ENCODE results near the gene ZBTB16. TPM values are rescaled to one million over a fixed set of nuclear protein-coding genes. Genes with fewer than 3 reads are reported as not detected.

Gene ZBTB16
- total and polyA plus RNA-seq, 2 experiments from 2014 or later: 0.29 to 1.4 TPM

GRCh38 chr11:114232400-114233059 lies 173.0 kb downstream of the ZBTB16 start (continued):
- TF ChIP-seq REST (IDR thresholded peaks at IDR 0.05; ENCODE audit: unreplicated experiment): no peak
- TF ChIP-seq ETS1 (IDR thresholded peaks at IDR 0.05): no peak
- no peak for TF ChIP-seq CREB1 (CRISPR knock-in tag; IDR thresholded peaks at IDR 0.05; ENCODE audit: low read depth)
- no peak for TF ChIP-seq JUNB (IDR thresholded peaks at IDR 0.05; ENCODE audit: unreplicated experiment)

GRCh38 chr11:114233755-114234154 lies 174.2 kb downstream of the ZBTB16 start:
- Mint-ChIP-seq H3K36me3 (ENCODE audit: low read depth) (no peaks in the 10 kb centered on the region), H3K4me3 (no peak overlapping the region), H3K9me3 (no peaks in the 10 kb centered on the region), H3K4me1 (peaks cover 30% of the 10 kb centered on the region), H3K27ac (no peak overlapping the region), H3K27me3 (ENCODE audit: insufficient read depth, low read depth, poor library complexity) (peaks cover 17% of the 10 kb centered on the region)
- H2AFZ ChIP-seq: no peak overlapping the region
- no peak for ATAC-seq
- H3K27ac ChIP-seq (ENCODE audit: low read depth): no peak overlapping the region
- no peaks in the 10 kb centered on the region for H3K36me3 ChIP-seq (ENCODE audit: insufficient read depth)
- peaks cover 13% of the 10 kb centered on the region for H3K4me1 ChIP-seq (ENCODE audit: insufficient read depth)
- H3K27me3 ChIP-seq (ENCODE audit: insufficient read depth): no peaks in the 10 kb centered on the region
- H3K79me2 ChIP-seq (replicated peaks; ENCODE audit: insufficient read depth): no peaks in the 10 kb centered on the region
- H3K9me2 ChIP-seq (ENCODE audit: insufficient read depth): no peaks in the 10 kb centered on the region
- no peak overlapping the region for H3K4me3 ChIP-seq
- H3K4me2 ChIP-seq: no peak overlapping the region
- no peaks in the 10 kb centered on the region for H4K20me1 ChIP-seq (replicated peaks; ENCODE audit: insufficient read depth)
- H3F3A ChIP-seq (replicated peaks; ENCODE audit: low read depth): no peaks in the 10 kb centered on the region
- no peak for DNase-seq (ENCODE audit: low spot score)
- TF ChIP-seq CREB1 (CRISPR knock-in tag; IDR thresholded peaks at IDR 0.05; ENCODE audit: low read depth) (no peak), ZNF462 (CRISPR knock-in tag; IDR thresholded peaks at IDR 0.05) (no peak), NANOG (IDR thresholded peaks at IDR 0.05; ENCODE audit: borderline replicate concordance) (no peak), STAT1 (IDR thresholded peaks at IDR 0.05; ENCODE audit: unreplicated experiment) (no peak), REST (IDR thresholded peaks at IDR 0.05; ENCODE audit: unreplicated experiment) (no peak), EZH2phosphoT487 (IDR thresholded peaks at IDR 0.05; ENCODE audit: unreplicated experiment) (no peak), ETS1 (IDR thresholded peaks at IDR 0.05) (no peak)

Measured in GM23338 (cell line).